ENCODE data around the gene AMDHD2. TPM values are rescaled to one million over a fixed set of nuclear protein-coding genes. Genes with fewer than 3 reads are reported as not detected.

AMDHD2 gene
- total RNA-seq, 2 experiments from 2014 or later = 51.8 to 59.7 TPM

- intact Hi-C loops (cut with micrococcal nuclease; ENCODE audit: unreplicated experiment) = no loop called here
- Histone ChIP-seq H3K27ac (ENCODE audit: low read depth, low read length, poor library complexity, severe bottlenecking) (no peak overlapping the region), H4K20me1 (ENCODE audit: insufficient read depth, low read length) (no peaks in the 10 kb centered on the region), H2AFZ (ENCODE audit: low read length) (no peak overlapping the region), H3K36me3 (ENCODE audit: insufficient read depth, low read length) (peaks cover 5% of the 10 kb centered on the region; the same call in 1 of the 2 replicates), H3K4me1 (ENCODE audit: insufficient read depth, low read length, poor library complexity, severe bottlenecking) (peaks cover 6% of the 10 kb centered on the region), H3K79me2 (ENCODE audit: insufficient read depth, low read depth, low read length) (0 out of 2 replicates have a peak, but pooled peaks cover 10% of the 10 kb centered on the region), H3K9me2 (ENCODE audit: insufficient read depth, low read length) (no peaks in the 10 kb centered on the region), H3K4me3 (ENCODE audit: low read depth, low read length, poor library complexity, severe bottlenecking) (no peak overlapping the region), H3K4me2 (ENCODE audit: low read length) (no peak overlapping the region), H3K9me3 (ENCODE audit: low read length) (no peaks in the 10 kb centered on the region)
- POLR2A ChIA-PET = no interaction called here
- BruUV-seq (replicated peaks) = no TSS peak
- CTCF ChIA-PET (ENCODE audit: unreplicated experiment) = no interaction called here
- TF ChIP-seq EZH2phosphoT487 (IDR thresholded peaks at IDR 0.05; ENCODE audit: borderline replicate concordance, low read depth, low read length) (no peak), CTCF (conservative IDR thresholded peaks at IDR 0.05; ENCODE audit: low read length) (no peak)
- DNase-seq (ENCODE audit: low spot score) = no peak
Observed at GRCh38 chr16:2482708-2483534, 37.2 kb upstream of the AMDHD2 start.

GRCh38 chr16:2483939-2484897, 36.0 kb upstream of the AMDHD2 start:
- H3K4me3 ChIP-seq (ENCODE audit: low read depth, low read length, poor library complexity, severe bottlenecking) = no peak overlapping the region
- H3K4me1 ChIP-seq (ENCODE audit: insufficient read depth, low read length, poor library complexity, severe bottlenecking) = peaks cover 6% of the 10 kb centered on the region
- H3K27ac ChIP-seq (ENCODE audit: low read depth, low read length, poor library complexity, severe bottlenecking) = no peak overlapping the region
- no peak overlapping the region for H2AFZ ChIP-seq (ENCODE audit: low read length)
- H3K79me2 ChIP-seq (ENCODE audit: insufficient read depth, low read depth, low read length) = 0 out of 2 replicates have a peak, but pooled peaks cover 6% of the 10 kb centered on the region
- CTCF ChIA-PET (ENCODE audit: unreplicated experiment) = no interaction called here
- H3K4me2 ChIP-seq (ENCODE audit: low read length) = no peak overlapping the region
- intact Hi-C loops (cut with micrococcal nuclease; ENCODE audit: unreplicated experiment) = no loop called here
- no peaks in the 10 kb centered on the region for H4K20me1 ChIP-seq (ENCODE audit: insufficient read depth, low read length)
- DNase-seq (ENCODE audit: low spot score) = no peak
- H3K9me2 ChIP-seq (ENCODE audit: insufficient read depth, low read length) = no peaks in the 10 kb centered on the region
- peaks cover 5% of the 10 kb centered on the region; the same call in 1 of the 2 replicates for H3K36me3 ChIP-seq (ENCODE audit: insufficient read depth, low read length)
- no peaks in the 10 kb centered on the region for H3K9me3 ChIP-seq (ENCODE audit: low read length)
- BruUV-seq (replicated peaks) = no TSS peak
- TF ChIP-seq EZH2phosphoT487 (IDR thresholded peaks at IDR 0.05; ENCODE audit: borderline replicate concordance, low read depth, low read length) (no peak), CTCF (conservative IDR thresholded peaks at IDR 0.05; ENCODE audit: low read length) (no peak)
- POLR2A ChIA-PET = no interaction called here
